HepG2 (cell line): ENCODE results near the gene MTPN. TPM values are rescaled to one million over a fixed set of nuclear protein-coding genes. Genes with fewer than 3 reads are reported as not detected.

Source experiments
- ATAC-seq: fragments of 200-7000 bp; cut with Tn5 transposase; 3 replicates; pipeline ENCODE4 v1.9.1; 2020; ENCODE audit warnings: mild to moderate bottlenecking, moderate library complexity
- BruUV-seq: library from RNA; stranded (reverse); fragments of 400-500 nt; replicated peaks from 2 replicates; lab custom pipeline; 2021; lab: Mats Ljungman, UMichigan
- CTCF ChIA-PET: fragments of 300-600 bp; formaldehyde crosslinking; extraction: SDS; loops from one replicate; lab custom pipeline; 2021; ENCODE audit warnings: low total read pairs, inconsistent platforms, low intra/inter-chr PET ratio; lab: Yijun Ruan, JAX
- POLR2A ChIA-PET: fragments of 350-600 bp; sonication (Branson Sonifier 250); formaldehyde crosslinking; loops from one replicate; lab custom pipeline; 2020; ENCODE audit warnings: antibody characterized with exemption, inconsistent platforms; lab: Yijun Ruan, JAX
- DNase-seq: peaks from one replicate; pipeline ENCODE4 v3.0.0-alpha.2; 2015; ENCODE audit warnings: low spot score
- FAIRE-seq: peaks from 3 replicates; lab custom pipeline; 2011; peaks lifted over from hg19 to GRCh38; lab: Jason Lieb, UNC
- H2AFZ ChIP-seq: one replicate; pipeline ENCODE4 v1.6.1; 2011; ENCODE audit warnings: low read length, inconsistent platforms
- H3K27ac ChIP-seq: fragments of 300-600 bp; 3 replicates; pipeline ENCODE4 v1.8.0; 2011; ENCODE audit warnings: mixed run types, mild to moderate bottlenecking, mixed read lengths, low read length, inconsistent platforms; ENCODE audit not compliant: insufficient read depth; ENCODE audit errors: extremely low read length
- H3K27me3 ChIP-seq, 2 experiments: fragments of 200-600 bp in 1 of 2; 2 replicates in 1 of 2; 3 replicates in 1 of 2; pipeline versions ENCODE4 v1.6.0 to v1.8.0; 2011; ENCODE audit warnings: low read length in 2 of 2, mild to moderate bottlenecking in 2 of 2, moderate library complexity in 2 of 2, inconsistent platforms in 1 of 2; ENCODE audit not compliant: insufficient read depth in 2 of 2, control insufficient read depth in 1 of 2
- H3K36me3 ChIP-seq, 2 experiments: fragments of 200-600 bp in 1 of 2; replicated peaks in 1 of 2; 2 replicates in 1 of 2; 3 replicates in 1 of 2; pipeline versions ENCODE4 v1.5.1 to v1.8.0; 2011; ENCODE audit warnings: low read length in 2 of 2, inconsistent platforms in 1 of 2; ENCODE audit not compliant: insufficient read depth in 2 of 2, control insufficient read depth in 1 of 2
- H3K4me1 ChIP-seq: 2 replicates; pipeline ENCODE4 v1.5.1; 2012; ENCODE audit warnings: low read length, inconsistent platforms; ENCODE audit not compliant: insufficient read depth
- H3K4me2 ChIP-seq: 2 replicates; pipeline ENCODE4 v1.6.0; 2011; ENCODE audit warnings: low read depth, low read length, inconsistent platforms
- H3K4me3 ChIP-seq, 3 experiments: fragments of 200-600 bp in 1 of 3; sonication (generic), shearing (Covaris generic) in 1 of 3; replicated peaks in 1 of 3; 2 replicates each; pipeline ENCODE4 v1.5.1; 2011 to 2016; ENCODE audit warnings: low read length in 3 of 3, inconsistent platforms in 2 of 3, low read depth in 2 of 3, mild to moderate bottlenecking in 2 of 3, control low read depth in 1 of 3, mixed read lengths in 1 of 3; ENCODE audit not compliant: insufficient read depth in 1 of 3
- H3K79me2 ChIP-seq: one replicate; pipeline ENCODE4 v1.6.1; 2011; ENCODE audit warnings: low read length, inconsistent platforms; ENCODE audit not compliant: insufficient read depth
- H3K9ac ChIP-seq: 2 replicates; pipeline ENCODE4 v1.6.0; 2011; ENCODE audit warnings: mild to moderate bottlenecking, low read depth, low read length, inconsistent platforms; ENCODE audit not compliant: insufficient read depth
- H3K9me3 ChIP-seq: 2 replicates; pipeline ENCODE4 v1.5.1; 2012; ENCODE audit warnings: mild to moderate bottlenecking, low read length
- H4K20me1 ChIP-seq: 2 replicates; pipeline ENCODE4 v1.6.0; 2011; ENCODE audit warnings: inconsistent platforms, mild to moderate bottlenecking, low read length, moderate library complexity; ENCODE audit not compliant: insufficient read depth
- ATF1 ChIP-seq: IDR thresholded peaks from 2 replicates; pipeline ENCODE4 v1.6.1; 2016; ENCODE audit warnings: mild to moderate bottlenecking, control low read depth
- ATM ChIP-seq: fragments of 450-650 bp; IDR thresholded peaks from 2 replicates; pipeline ENCODE4 v1.7.1; 2017; ENCODE audit warnings: mild to moderate bottlenecking, borderline replicate concordance
- CERS6 ChIP-seq: sonication (generic); formaldehyde crosslinking; IDR thresholded peaks from 2 replicates; pipeline ENCODE4 v1.5.0; 2020; ENCODE audit warnings: missing genetic modification reagents
- HNRNPK ChIP-seq: fragments of 200-400 bp; formaldehyde crosslinking; IDR thresholded peaks from 2 replicates; pipeline ENCODE4 v1.6.1; 2018; ENCODE audit warnings: low read length, low read depth, moderate library complexity, mild to moderate bottlenecking; ENCODE audit not compliant: poor library complexity, severe bottlenecking
- KAT2B ChIP-seq: fragments of 150-350 bp; IDR thresholded peaks from 2 replicates; pipeline ENCODE4 v1.6.1; 2014; ENCODE audit warnings: low read depth, low read length, borderline replicate concordance
- KIAA2018 ChIP-seq: sonication (generic); formaldehyde crosslinking; IDR thresholded peaks from 2 replicates; pipeline ENCODE4 v1.5.0; 2020; ENCODE audit warnings: mild to moderate bottlenecking, missing genetic modification reagents, borderline replicate concordance
- KLF6 ChIP-seq: IDR thresholded peaks from 2 replicates; pipeline ENCODE4 v1.8.0; 2016; ENCODE audit warnings: missing biosample characterization, missing genetic modification reagents
- NBN ChIP-seq: fragments of 450-650 bp; conservative IDR thresholded peaks from 2 replicates; pipeline ENCODE4 v1.6.1; 2017
- PHF8 ChIP-seq: sonication (generic); formaldehyde crosslinking; IDR thresholded peaks from 2 replicates; pipeline ENCODE4 v1.5.0; 2020; ENCODE audit warnings: missing genetic modification reagents
- RFX3 ChIP-seq: IDR thresholded peaks from 2 replicates; pipeline ENCODE4 v1.6.1; 2016; ENCODE audit warnings: missing biosample characterization, missing genetic modification reagents
- SIX1 ChIP-seq: sonication (generic); formaldehyde crosslinking; IDR thresholded peaks from 2 replicates; pipeline ENCODE4 v1.4.0; 2020; ENCODE audit warnings: missing genetic modification reagents, borderline replicate concordance
- TCF7 ChIP-seq: sonication (generic); IDR thresholded peaks from 2 replicates; pipeline ENCODE4 v1.6.1; 2016; ENCODE audit warnings: antibody characterized with exemption, low read depth
- ZNF549 ChIP-seq: sonication (generic); formaldehyde crosslinking; IDR thresholded peaks from 2 replicates; pipeline ENCODE4 v1.5.0; 2020; ENCODE audit warnings: missing genetic modification reagents
- ZNF747 ChIP-seq: sonication (generic); formaldehyde crosslinking; IDR thresholded peaks from 2 replicates; pipeline ENCODE4 v1.8.1; 2023; ENCODE audit warnings: missing genetic modification reagents, mild to moderate bottlenecking, borderline replicate concordance
- WGBS: methylation state at CpG from one replicate; pipeline ENCODE4 v1.1.6; 2017; ENCODE audit warnings: low lambda C conversion rate; 5-methylcytosine and 5-hydroxymethylcytosine counted together
- in situ Hi-C: cut with HindIII; loops from 2 replicates; pipeline ENCODE4 v1.10.0; 2017; ENCODE audit warnings: low pct_unique_long_range_greater_than_20kb; ENCODE audit not compliant: extremely low pct_ligation_motif_present
- intact Hi-C: fragments of 100-400 bp; cut with micrococcal nuclease; formaldehyde crosslinking; loops from one replicate; pipeline ENCODE4 v1.10.0; 2022; ENCODE audit not compliant: unreplicated experiment
- polyA plus RNA-seq, 8 experiments: library from polyadenylated mRNA; depleted of rRNA in 3 of 8; stranded (reverse) in 7 of 8; unstranded in 1 of 8; fragments of >200 nt; fragmentation: Illumina TruSeq in 4 of 8; extraction: Trizol in 4 of 8; gene quantifications; 2 replicates each; pipeline versions ENCODE4 v1.2.1 to v1.2.3, GENCODE V29; 2011 to 2016; ENCODE audit warnings: low read depth in 4 of 8, missing spikeins in 1 of 8, mixed read lengths in 1 of 8; ENCODE audit not compliant: insufficient read depth in 1 of 8
- total RNA-seq, 5 experiments: library from RNA; depleted of rRNA; stranded (reverse); fragments of >200 nt; fragmentation: Illumina TruSeq; extraction: Trizol; gene quantifications; 2 replicates each; pipeline ENCODE4 v1.2.3, GENCODE V29; 2016; ENCODE audit warnings: low read depth in 1 of 5

The MTPN gene
- total and polyA plus RNA-seq, 2 of the 13 experiments (the other 11 are each of a cell fraction or from before 2014, with no cell fraction given): 31.1 to 71.7 TPM

DNA sequence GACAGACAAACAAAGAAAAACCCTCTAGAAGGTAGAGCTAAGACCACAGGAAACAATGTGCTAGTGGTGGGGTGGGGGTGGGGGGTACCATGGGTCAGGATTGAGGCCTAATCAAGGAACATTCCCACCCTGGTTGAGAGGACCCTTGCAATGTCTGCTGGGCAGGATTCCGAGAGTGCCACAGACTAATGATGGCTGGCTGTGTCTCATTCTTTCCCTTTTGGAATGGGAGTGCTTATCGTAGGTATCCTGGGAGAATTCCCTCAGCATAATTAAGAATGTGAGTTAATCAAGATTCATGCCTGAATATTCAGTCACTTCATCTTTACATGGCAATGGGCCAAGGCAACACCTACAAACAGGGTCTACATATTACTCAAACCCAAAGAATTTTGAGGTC is 14.7 kb upstream of the MTPN start (continued):
- TF ChIP-seq KIAA2018 (CRISPR knock-in tag) (no peak), ATF1 (CRISPR knock-in tag) (no peak), ATM (no peak), SIX1 (no peak), PHF8 (no peak), KLF6 (CRISPR knock-in tag) (no peak)

DNA sequence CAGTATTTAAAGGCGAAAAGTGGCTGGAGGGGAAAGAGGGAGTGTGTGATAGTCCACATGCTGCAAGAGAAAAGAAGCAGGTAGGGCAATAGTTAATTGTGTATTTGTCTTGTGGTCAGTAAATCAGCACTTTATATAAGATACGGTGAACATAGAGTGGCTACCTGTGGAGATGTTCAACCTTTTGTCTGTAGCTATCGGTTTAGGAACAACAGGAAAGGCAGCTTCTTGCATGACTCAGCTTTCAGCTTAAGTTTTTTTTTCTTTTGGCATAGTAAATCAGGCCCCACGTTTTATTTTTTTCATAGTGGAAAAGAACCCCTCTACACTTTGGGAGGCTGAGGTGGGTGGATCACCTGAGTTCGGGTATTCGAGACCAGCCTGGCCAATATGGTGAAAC is 14.2 kb upstream of the MTPN start:
- H3K36me3 ChIP-seq: no peaks in the 10 kb centered on the region
- WGBS: 23% methylated on average over 6 of the region's 6 CpGs
- H2AFZ ChIP-seq: no peak overlapping the region
- ChIA-PET CTCF (no interaction called here), POLR2A (no interaction called here)
- H4K20me1 ChIP-seq: no peaks in the 10 kb centered on the region
- BruUV-seq: no TSS peak
- DNase-seq (no peak), FAIRE-seq (no peak), ATAC-seq (no peak)
- intact Hi-C loops (no loop called here), in situ Hi-C loops (no loop called here)
- no peak overlapping the region for H3K4me2 ChIP-seq
- no peak overlapping the region for H3K9ac ChIP-seq
- H3K27me3 ChIP-seq: peaks cover 2 to 18% of the 10 kb centered on the region in 2 experiments; a peak in 3 of 5 replicates
- H3K4me1 ChIP-seq: no peaks in the 10 kb centered on the region
- H3K9me3 ChIP-seq: no peaks in the 10 kb centered on the region
- no peaks in the 10 kb centered on the region for H3K79me2 ChIP-seq
- no peak overlapping the region for H3K27ac ChIP-seq
- H3K4me3 ChIP-seq: no peak overlapping the region
- TF ChIP-seq TCF7 (no peak), NBN (no peak), KAT2B (no peak), ZNF747 (CRISPR knock-in tag) (no peak), RFX3 (no peak), CERS6 (no peak), ZNF549 (CRISPR knock-in tag) (no peak), HNRNPK (no peak)
